ENCODE data around the gene PCYT1B.
A peak's percentile ranks its signal among the peaks of the same experiment; 100 is the strongest.

GRCh38 chrX:24693453-24694202 is 46.5 kb upstream of the PCYT1B start, which contains the start of gene POLA1:
- TF ChIP-seq POLR2AphosphoS5 (IDR thresholded peaks at IDR 0.05; ENCODE audit: borderline replicate concordance, low read depth, low read length) (peak; percentile 53; the same call in 1 of the 2 replicates), EZH2 (IDR thresholded peaks at IDR 0.05) (no peak)

Data from SK-N-MC (cell line).